Measurements from ENCODE around the gene KTN1. TPM values are rescaled to one million over a fixed set of nuclear protein-coding genes. Genes with fewer than 3 reads are reported as not detected.

Gene KTN1
- total and polyA plus RNA-seq, 7 donors, result 218 to 607 (median 279) TPM

- Histone ChIP-seq H3K4me1 (peaks cover 19% of the 10 kb centered on the region), H3K4me3 (no peak overlapping the region), H3K27me3 (ENCODE audit: insufficient read depth in 3 of 3, low read length in 2 of 3) (no peaks in the 10 kb centered on the region), H3K27ac (peak overlapping the region; percentile 72), H3K36me3 (ENCODE audit: insufficient read depth in 1 of 2, low read depth in 1 of 2) (peaks cover 6 to 75% of the 10 kb centered on the region in 2 donors), H3K9me3 (no peaks in the 10 kb centered on the region)
- ATAC-seq (peak; percentile 49 to 90 (median 78)), DNase-seq (no peak)
- no peak for TF ChIP-seq CTCF (IDR thresholded peaks at IDR 0.05)
- WGBS, 3 donors, result 70 to 88% (median 72%) methylated on average over 2 of the region's 2 CpGs
- intact Hi-C loops (cut with DNase I), result no loop called here
These were observed 66.1 kb downstream of the KTN1 start for GRCh38 chr14:55645845-55646832.

GRCh38 chr14:55650992-55651391 lies 71.0 kb downstream of the KTN1 start:
- no peaks in the 10 kb centered on the region for H3K27me3 ChIP-seq (ENCODE audit: insufficient read depth in 3 of 3, low read length in 2 of 3)
- peaks cover 6 to 91% of the 10 kb centered on the region in 2 donors for H3K36me3 ChIP-seq (ENCODE audit: insufficient read depth in 1 of 2, low read depth in 1 of 2)
- no peaks in the 10 kb centered on the region for H3K9me3 ChIP-seq
- WGBS, 3 donors, result 87 to 90% (median 88%) methylated on average over 1 of the region's 1 CpG
- H3K4me1 ChIP-seq, result no peaks in the 10 kb centered on the region
- no peak for DNase-seq
- H3K4me3 ChIP-seq, result no peak overlapping the region
- no peak for TF ChIP-seq CTCF (IDR thresholded peaks at IDR 0.05)
- no peak for ATAC-seq
- no peak overlapping the region for H3K27ac ChIP-seq
- intact Hi-C loops (cut with DNase I), result no loop called here

- no peak for ATAC-seq
- DNase-seq, result no peak
- TF ChIP-seq CTCF (IDR thresholded peaks at IDR 0.05), result no peak
- no peaks in the 10 kb centered on the region for H3K9me3 ChIP-seq
- peaks cover 6 to 100% of the 10 kb centered on the region in 2 donors for H3K36me3 ChIP-seq (ENCODE audit: insufficient read depth in 1 of 2, low read depth in 1 of 2)
- no peak overlapping the region for H3K4me3 ChIP-seq
- H3K27me3 ChIP-seq (ENCODE audit: insufficient read depth in 3 of 3, low read length in 2 of 3), result no peaks in the 10 kb centered on the region
- no peak overlapping the region for H3K27ac ChIP-seq
- WGBS, 3 donors, result 80 to 86% (median 83%) methylated on average over 2 of the region's 2 CpGs
- intact Hi-C loops (cut with DNase I), result no loop called here
- no peaks in the 10 kb centered on the region for H3K4me1 ChIP-seq
These were observed 74.2 kb downstream of the KTN1 start for GRCh38 chr14:55654243-55654642.

GRCh38 chr14:55661029-55661428 lies 81.0 kb downstream of the KTN1 start:
- Histone ChIP-seq H3K27me3 (ENCODE audit: insufficient read depth in 3 of 3, low read length in 2 of 3) (no peaks in the 10 kb centered on the region), H3K9me3 (no peaks in the 10 kb centered on the region), H3K27ac (peak overlapping the region; percentile 79), H3K4me1 (peaks cover 22% of the 10 kb centered on the region), H3K4me3 (peak overlapping the region; percentile 37), H3K36me3 (ENCODE audit: insufficient read depth in 1 of 2, low read depth in 1 of 2) (peaks cover 3 to 58% of the 10 kb centered on the region in 2 donors)
- ATAC-seq, result peak; percentile 53 to 87 (median 82)
- no peak for DNase-seq
- no peak for TF ChIP-seq CTCF (IDR thresholded peaks at IDR 0.05)
- intact Hi-C loops (cut with DNase I), result loop anchor here in 1 of 2 donors (2.0 kb wide), 1 partner anchor 48 kb away; no protein-coding TSS in a partner anchor

All from psoas muscle (tissue), 8 donors.